ENCODE results near the gene SAP130. TPM values are rescaled to one million over a fixed set of nuclear protein-coding genes. Genes with fewer than 3 reads are reported as not detected.

Gene SAP130
- total and polyA plus RNA-seq, 4 donors: 3.3 to 5.3 (median 4.5) TPM

- no peak for TF ChIP-seq MAX (IDR thresholded peaks at IDR 0.05)
- TF ChIP-seq EGR1 (IDR thresholded peaks at IDR 0.05; ENCODE audit: low read depth in 2 of 2): no peak
- no peak for TF ChIP-seq ZBTB33 (IDR thresholded peaks at IDR 0.05)
- TF ChIP-seq REST (IDR thresholded peaks at IDR 0.05): no peak
- TF ChIP-seq FOXA2 (IDR thresholded peaks at IDR 0.05): no peak
- no peak for TF ChIP-seq TAF1 (conservative IDR thresholded peaks at IDR 0.05)
- no peak for TF ChIP-seq ATF3 (IDR thresholded peaks at IDR 0.05)
- TF ChIP-seq JUND (IDR thresholded peaks at IDR 0.05): no peak
- TF ChIP-seq GABPA (IDR thresholded peaks at IDR 0.05 in 1 of 2, conservative IDR thresholded peaks at IDR 0.05 in 1 of 2): no peak
- TF ChIP-seq RXRA (IDR thresholded peaks at IDR 0.05): no peak
- no peak for TF ChIP-seq YY1 (IDR thresholded peaks at IDR 0.05)
- TF ChIP-seq SP1 (IDR thresholded peaks at IDR 0.05): no peak
- no peak for TF ChIP-seq CTCF (IDR thresholded peaks at IDR 0.05; ENCODE audit: low read depth, low read length, missing input control)
- TF ChIP-seq HNF4A (conservative IDR thresholded peaks at IDR 0.05): no peak
Observed at GRCh38 chr2:128032092-128032491, 4.2 kb upstream of the SAP130 start.

GRCh38 chr2:128028668-128029054 lies 802 bp upstream of the SAP130 start:
- DNase-seq (ENCODE audit: low spot score): no peak
- Histone ChIP-seq H3K4me1 (ENCODE audit: control insufficient read depth in 4 of 4, insufficient read depth in 4 of 4, low read length in 3 of 4) (peaks cover 1 to 17% (median 10%) of the 10 kb centered on the region in 4 donors), H3K36me3 (ENCODE audit: control insufficient read depth in 4 of 4, insufficient read depth in 3 of 4, low read depth in 1 of 4, low read length in 3 of 4) (peaks cover 0 to 3% (median 0%) of the 10 kb centered on the region in 4 donors), H3K9ac (ENCODE audit: low read depth in 1 of 2, low read length in 2 of 2) (peak overlapping the region; percentile 26 to 79), H3K4me3 (ENCODE audit: low read depth in 1 of 3, low read length in 3 of 3) (peak overlapping the region; percentile 96 to 100 (median 99)), H3K27me3 (ENCODE audit: control insufficient read depth in 4 of 4, insufficient read depth in 4 of 4, low read length in 3 of 4) (no peaks in the 10 kb centered on the region), H3K27ac (ENCODE audit: low read depth in 1 of 2, low read length in 2 of 2) (peak overlapping the region in 1 of 2 donors; percentile 61), H3K9me3 (ENCODE audit: control insufficient read depth in 4 of 4, low read length in 3 of 4) (peaks cover 0 to 10% (median 3%) of the 10 kb centered on the region in 4 donors)
- WGBS: 2% methylated on average over 1 of the region's 1 CpG
- no peak for TF ChIP-seq FOXA1 (IDR thresholded peaks at IDR 0.05)

More at GRCh38 chr2:128032092-128032491, 4.2 kb upstream of the SAP130 start:
- peaks cover under 1 to 19% (median 8%) of the 10 kb centered on the region in 4 donors for H3K9me3 ChIP-seq (ENCODE audit: control insufficient read depth in 4 of 4, low read length in 3 of 4)
- H3K4me3 ChIP-seq (ENCODE audit: low read depth in 1 of 3, low read length in 3 of 3): no peak overlapping the region
- no peak for DNase-seq (ENCODE audit: low spot score)
- H3K9ac ChIP-seq (ENCODE audit: low read depth in 1 of 2, low read length in 2 of 2): no peak overlapping the region
- 75% methylated on average over 4 of the region's 4 CpGs for WGBS
- no peaks in the 10 kb centered on the region for H3K27me3 ChIP-seq (ENCODE audit: control insufficient read depth in 4 of 4, insufficient read depth in 4 of 4, low read length in 3 of 4)
- H3K4me1 ChIP-seq (ENCODE audit: control insufficient read depth in 4 of 4, insufficient read depth in 4 of 4, low read length in 3 of 4): peaks cover 0 to 10% (median 2%) of the 10 kb centered on the region in 4 donors
- no peak overlapping the region for H3K27ac ChIP-seq (ENCODE audit: low read depth in 1 of 2, low read length in 2 of 2)
- H3K36me3 ChIP-seq (ENCODE audit: control insufficient read depth in 4 of 4, insufficient read depth in 3 of 4, low read depth in 1 of 4, low read length in 3 of 4): no peaks in the 10 kb centered on the region
